Bone marrow (tissue), 2 donors: Measurements from ENCODE around the gene TNP2.
A peak's percentile ranks its signal among the peaks of the same experiment; 100 is the strongest.

Experiments
- DNase-seq, 2 donors: peaks; one replicate each; lab custom pipeline; 2025; lab: John Stamatoyannopoulos, UW

Gene TNP2

DNA sequence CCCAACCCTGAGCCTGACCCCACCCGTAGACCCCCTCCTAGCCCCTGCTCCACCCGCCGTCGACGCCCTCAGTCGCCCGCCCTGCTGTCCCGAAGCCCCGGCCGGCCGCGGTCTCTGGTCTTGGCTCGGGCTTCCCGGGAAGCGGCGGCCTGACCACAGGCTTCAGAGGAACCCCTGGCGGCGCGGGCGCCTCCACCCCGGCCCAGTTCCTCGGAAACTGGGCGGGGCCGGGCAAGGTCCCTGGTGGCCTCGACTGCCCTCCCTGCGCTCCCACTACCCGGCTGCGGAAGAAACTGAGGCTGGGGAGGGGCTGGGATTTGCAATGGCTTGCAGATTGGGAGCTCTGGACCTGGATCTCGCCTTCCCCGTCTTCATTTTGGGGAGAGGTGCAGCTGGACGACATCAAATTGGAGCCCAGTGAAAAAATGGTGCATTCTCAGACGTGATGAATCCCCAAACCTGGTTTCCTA, 12.4 kb downstream of the TNP2 start:
- DNase-seq = no peak

- DNase-seq = peak; percentile 64 to 97
These were observed 13.1 kb downstream of the TNP2 start, which contains the start of gene SOCS1 for GRCh38 chr16:11255737-11256660. SOCS1 (minus strand) TSS chr16:11256204; CDS start chr16:11255478, 726 bp downstream.

GRCh38 chr16:11254913-11255736, 14.0 kb downstream of the TNP2 start:
- peak in 1 of 2 donors; percentile 57 for DNase-seq

DNA sequence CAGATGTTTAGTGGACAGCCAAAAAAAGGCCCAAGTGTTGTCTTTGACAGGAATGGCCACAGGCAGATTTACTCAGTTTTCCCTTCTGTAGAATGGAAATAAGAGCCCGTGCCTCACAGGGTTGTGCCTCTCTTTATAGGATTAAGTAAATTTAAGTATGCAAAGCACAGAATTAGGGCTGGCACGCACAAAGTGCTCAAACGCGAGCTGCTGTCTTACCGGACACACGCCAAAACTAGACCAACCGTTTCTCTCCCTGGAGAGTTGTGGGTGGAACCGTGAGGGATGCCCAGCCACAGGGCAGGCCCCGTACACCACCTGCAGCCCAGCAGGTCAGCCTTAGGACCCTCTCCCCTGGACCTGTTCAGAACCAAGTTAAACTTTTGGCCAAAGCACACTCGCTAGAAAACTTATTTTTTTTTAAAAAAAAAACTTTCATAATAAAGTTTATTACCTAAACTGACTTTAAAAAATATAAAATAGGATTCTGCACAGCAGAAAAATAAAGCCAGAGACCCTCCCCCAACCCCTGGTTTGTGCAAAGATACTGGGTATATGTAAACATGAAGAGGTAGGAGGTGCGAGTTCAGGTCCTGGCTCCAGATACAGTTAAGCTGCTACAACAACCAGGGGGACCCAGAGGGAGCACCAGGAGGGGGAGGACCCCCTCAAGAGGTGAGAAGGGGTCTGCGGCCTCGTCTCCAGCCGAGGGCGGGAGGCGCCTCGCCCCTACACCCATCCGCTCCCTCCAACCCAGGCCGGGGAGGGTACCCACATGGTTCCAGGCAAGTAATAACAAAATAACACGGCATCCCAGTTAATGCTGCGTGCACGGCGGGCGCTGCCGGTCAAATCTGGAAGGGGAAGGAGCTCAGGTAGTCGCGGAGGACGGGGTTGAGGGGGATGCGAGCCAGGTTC, 14.9 kb downstream of the TNP2 start:
- no peak for DNase-seq

DNA sequence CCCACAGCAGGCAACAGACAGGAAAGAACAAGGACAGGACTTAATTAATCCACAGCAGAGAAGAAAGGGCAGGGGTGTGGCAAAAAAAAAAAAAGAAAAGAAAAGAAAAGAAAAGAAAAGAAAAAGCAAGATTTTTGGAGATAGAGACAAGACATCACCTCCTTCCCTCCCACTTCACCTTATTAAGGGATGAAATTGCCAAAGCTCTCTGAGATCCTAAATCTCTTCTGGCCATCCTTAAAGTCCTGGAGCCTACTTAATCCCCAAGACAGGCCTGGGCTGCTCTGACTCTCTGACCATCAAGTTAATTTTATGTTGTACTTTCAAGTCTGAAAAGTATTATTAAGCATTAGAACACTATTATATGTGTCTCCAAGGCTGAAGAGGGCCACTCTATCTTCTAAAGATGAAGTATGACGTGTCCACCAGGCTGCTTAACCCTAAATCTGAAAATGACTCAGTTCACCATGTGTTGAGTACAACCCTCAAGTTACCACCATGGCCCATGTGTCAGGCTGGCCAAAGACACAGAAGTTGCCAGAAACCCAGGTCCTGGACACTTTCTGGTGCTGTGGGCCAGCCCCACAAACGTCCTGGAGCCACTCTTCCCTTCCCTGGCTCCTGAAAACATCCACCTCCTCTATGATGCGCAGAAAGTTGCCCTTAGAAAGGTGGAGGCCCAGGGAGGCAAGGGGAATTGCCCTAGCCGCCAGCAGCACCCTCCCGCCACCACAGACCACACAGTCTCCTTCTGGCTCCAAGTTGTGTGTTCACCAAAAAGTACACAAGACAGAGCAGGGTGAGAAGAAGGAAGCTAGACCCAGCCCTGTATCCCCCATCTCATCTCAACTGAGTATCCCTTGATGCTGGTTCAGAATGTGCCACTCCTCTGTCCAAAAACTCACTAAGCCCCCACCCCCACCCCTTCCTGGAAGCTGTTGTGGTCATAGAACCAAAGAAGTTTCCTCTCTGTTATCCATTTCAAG, 15.8 kb downstream of the TNP2 start:
- no peak for DNase-seq

- no peak for DNase-seq
These were observed 16.6 kb downstream of the TNP2 start for GRCh38 chr16:11252482-11252931.

GRCh38 chr16:11251525-11252481, 17.3 kb downstream of the TNP2 start:
- DNase-seq = peak; percentile 28 to 41

- DNase-seq = no peak
These were observed 18.2 kb downstream of the TNP2 start for GRCh38 chr16:11250786-11251524.

DNA sequence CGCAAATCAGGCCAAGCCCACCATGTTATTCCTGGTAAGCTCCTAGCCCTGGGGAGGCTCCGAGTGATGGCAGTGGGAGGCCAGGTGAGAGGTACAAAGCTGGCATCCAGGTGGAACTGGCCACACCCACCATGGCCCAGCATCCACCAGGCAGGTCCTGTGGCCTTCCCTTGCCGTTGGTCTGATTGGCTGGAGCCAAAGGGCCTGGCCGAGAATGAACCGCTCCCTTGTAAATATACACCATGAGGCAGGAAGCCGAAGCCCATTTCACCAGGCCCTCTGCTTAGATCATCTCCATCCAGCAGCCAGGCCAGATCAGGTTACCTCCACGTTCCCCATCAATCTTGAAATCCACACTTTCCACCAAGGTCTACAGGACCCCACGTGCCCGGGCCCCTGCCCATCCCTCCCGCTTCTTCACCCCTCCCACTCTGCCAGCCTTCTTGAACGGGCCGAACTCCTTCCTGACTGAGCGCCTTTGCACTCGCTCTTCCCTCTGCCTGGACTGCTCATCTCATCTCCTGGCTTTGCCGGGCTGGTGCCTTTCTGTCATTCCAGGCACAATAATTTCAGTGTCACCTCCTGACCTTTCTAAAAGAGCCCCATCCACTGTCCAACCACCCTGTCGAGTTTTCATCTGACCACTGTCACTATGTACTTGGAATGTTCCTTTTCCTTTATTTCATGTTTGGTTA, 18.9 kb downstream of the TNP2 start:
- no peak for DNase-seq

GRCh38 chr16:11249233-11250061, 19.7 kb downstream of the TNP2 start:
- DNase-seq = no peak

DNA sequence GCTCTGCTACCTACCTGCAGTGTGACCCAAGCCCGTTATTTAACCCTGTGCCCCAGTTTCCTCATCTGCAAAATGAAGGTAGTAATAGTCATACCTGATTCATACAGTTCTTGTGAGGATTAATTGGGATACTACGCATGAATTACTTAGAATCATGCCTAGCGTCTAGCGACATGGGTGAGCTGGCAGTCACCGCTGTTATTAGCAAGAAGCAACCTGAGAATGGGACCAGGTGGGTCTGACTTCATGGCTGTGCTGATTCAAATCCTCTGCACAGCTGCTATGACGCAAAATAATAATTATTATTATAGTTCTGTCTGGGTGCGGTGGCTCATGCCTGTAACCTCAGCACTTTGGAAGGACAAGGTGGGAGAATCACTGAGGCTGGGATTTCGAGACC, 21.0 kb downstream of the TNP2 start:
- DNase-seq = no peak

GRCh38 chr16:11245988-11246387, 23.1 kb downstream of the TNP2 start:
- DNase-seq = no peak

GRCh38 chr16:11245222-11245737, 23.8 kb downstream of the TNP2 start:
- no peak for DNase-seq

GRCh38 chr16:11242658-11243057, 26.5 kb downstream of the TNP2 start:
- no peak for DNase-seq

- no peak for DNase-seq
These were observed 27.5 kb downstream of the TNP2 start for GRCh38 chr16:11241480-11242204.
